Hindlimb muscle (tissue), 1 donor: ENCODE data around the gene ZNF425. TPM values are rescaled to one million over a fixed set of nuclear protein-coding genes. Genes with fewer than 3 reads are reported as not detected.
"Not testable (repeated sequence)": the region's sequence is repeated elsewhere in the genome, so short reads cannot be mapped to it uniquely, and the experiment has no call there.

Source experiments
- DNase-seq: peaks from one replicate; pipeline ENCODE4 v3.0.0-alpha.2; 2013
- polyA plus RNA-seq: library from polyadenylated mRNA; unstranded; fragments of 120-200 nt; gene quantifications from one replicate; pipeline ENCODE4 v1.2.1, GENCODE V29; 2013; ENCODE audit not compliant: insufficient read length

ZNF425 gene, protein sequence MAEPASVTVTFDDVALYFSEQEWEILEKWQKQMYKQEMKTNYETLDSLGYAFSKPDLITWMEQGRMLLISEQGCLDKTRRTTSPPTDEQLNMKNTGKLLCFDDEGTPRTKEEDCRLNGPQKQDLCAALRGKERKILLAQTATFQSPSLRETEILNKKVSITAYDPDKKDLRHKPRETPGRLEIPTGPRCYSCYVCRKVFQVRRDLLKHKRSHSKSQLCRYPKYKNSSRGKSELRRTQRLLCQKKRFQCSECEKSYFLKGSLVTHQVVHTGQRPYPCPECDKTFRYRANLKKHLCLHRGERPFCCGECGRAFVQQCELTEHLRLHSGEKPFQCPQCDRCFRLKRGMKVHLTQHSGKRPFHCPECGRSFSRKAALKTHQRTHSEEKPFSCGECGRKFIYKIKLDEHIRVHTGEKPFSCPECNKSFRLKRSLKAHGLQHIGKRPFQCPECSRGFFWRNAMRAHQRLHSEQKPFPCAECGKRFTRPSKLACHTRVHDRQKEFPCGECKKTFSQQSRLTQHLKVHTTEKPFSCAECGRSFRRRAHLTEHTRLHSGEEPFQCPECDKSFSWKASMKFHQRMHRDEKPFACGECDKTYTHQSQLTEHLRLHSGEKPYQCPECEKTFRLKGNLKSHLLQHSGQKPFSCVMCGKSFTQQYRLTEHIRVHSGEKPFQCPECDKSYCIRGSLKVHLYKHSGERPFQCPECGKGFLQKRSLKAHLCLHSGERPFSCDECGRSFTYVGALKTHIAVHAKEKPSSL
- polyA plus RNA-seq = 4.5 TPM

DNA sequence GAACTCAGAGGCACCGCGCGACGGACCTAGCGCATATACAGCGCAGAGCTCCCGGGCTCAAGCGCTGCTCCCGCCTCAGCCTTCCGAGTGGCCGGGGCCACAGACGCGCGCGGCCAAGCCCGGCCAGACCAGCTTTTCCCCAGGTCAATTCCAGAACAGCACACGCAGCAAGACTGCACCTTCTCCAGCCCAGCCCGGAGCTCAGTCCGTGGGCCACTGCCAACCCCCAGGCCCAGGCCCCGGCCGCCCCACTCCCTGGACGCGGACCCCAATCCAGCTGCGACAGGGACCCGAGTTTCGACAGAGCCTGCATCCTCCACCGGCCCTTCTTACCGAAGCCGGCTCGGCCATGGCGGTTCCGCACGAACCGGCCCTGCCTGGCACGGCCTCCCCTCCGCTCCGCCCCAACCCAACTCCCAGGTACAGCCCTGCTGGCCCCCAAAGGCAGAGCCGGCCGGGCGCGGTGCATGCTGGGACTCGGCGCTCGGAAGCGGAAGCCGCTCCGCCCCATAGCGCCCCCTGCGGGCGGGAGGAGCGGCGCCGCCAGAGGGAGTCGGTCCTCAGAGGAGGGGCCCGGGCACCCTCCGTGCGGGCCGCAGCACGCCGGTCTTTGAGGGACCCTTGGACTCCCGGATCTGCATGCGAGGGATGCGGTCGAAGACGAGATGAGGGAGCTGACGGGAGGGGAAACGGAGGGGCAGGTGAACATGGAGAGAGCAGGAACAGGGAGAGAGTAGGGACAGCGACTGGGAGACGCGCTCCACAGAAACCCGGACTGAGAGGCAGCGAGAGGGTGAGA, at the start of gene ZNF425:
TSS of gene ZNF425 (minus strand) at position 462 of the 799 bp plus-strand sequence. CDS start at position 351, 111 bp downstream.
- peak; percentile 96 for DNase-seq

DNA sequence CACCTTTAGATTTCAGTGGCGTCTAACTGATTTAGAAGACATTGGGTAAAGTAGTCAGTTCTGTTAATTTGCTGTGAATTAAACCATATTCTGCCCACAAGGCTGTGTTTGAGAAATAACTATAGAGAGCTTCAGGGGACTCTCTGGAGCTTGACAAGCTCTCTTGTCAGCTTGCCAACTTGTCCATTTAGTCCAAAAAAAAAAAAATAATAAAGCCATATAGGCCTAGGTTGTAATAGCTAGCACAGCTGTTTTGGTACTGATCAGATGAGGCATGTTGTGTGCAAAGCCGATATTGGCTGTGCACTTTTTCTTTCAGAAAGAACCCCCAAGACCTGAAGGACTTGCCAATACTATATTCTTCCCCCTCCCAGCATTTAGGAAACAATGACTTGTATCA, 49.0 kb upstream of the ZNF425 start:
- no peak for DNase-seq

DNA sequence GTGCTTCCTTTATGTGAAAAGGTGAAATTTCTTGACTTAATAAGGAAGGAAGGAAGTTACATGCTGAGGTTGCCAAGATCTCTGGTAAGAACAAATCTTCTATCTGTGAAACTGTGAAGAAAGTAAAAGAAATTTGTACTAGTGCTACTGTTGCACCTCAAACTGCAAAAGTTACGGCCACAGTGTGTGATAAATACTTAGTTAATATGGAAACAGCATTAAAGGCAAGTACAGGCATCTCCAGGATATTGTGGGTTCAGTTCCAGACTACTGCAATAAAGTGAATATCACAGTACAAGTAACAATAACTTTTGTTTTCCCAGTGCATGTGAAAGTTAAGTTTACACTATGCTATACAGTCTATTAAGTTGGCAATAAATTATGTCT, 46.4 kb upstream of the ZNF425 start:
- DNase-seq = no peak

DNA sequence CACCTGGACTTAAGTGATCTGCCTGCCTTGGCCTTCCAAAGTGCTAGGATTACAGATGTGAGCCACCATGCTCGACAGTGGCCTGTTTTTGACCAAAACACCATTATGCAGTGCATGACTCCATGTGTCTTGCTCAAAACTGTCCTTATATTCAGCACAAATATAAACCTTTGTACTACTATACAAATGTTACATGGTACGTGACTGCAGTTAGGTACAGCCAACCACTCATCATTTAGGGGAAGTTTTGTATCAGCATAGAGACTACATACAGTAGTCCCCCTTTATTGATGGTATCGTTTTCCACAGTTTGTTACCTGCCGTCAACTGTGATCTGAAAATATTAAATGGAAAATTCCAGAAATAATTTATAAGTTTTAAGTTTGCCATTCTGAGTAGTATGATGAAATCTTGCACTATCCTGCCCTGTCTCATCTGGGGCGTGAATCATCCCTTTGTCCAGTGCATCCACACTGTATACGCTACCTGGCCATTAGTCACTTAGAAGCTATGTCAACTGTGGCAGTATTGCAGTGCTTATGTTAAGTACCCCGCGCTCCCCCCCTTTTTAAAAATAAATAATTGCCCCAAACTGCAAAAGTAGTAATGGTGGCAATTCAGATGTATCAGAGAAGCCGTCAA, 45.9 kb upstream of the ZNF425 start:
- no peak for DNase-seq

DNA sequence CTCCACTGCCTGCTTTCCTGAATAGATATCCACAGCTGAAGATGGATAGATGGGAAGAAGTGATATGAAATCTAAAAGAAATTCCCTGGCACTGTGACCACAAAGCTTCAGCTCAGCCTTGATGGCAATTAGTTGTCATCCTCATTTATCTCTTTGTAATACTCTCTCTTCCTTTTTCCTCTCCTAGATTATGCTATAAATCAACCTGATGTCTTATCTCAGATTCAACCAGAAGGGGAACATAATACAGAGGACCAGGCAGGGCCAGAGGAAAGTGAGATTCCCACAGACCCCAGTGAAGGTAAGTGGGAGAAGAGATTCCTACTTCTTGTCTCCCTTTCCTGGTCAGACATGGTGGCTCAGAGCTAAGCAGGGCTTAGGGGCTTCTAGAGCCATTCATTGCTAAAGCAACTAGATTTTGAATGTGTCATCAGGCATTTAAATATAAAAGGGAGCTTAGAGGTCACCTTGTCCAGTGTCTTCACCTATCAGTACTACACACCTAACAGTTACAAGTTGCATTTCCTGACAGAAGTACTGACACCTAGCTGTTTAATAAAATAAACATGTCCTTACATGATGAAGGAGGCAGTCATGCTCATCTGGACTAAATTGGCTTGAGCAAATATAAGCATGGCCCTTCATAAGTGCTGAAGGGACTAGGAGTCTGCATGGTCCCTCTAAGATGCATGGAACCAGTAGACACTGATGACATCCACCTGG, 40.7 kb upstream of the ZNF425 start:
- DNase-seq = no peak

DNA sequence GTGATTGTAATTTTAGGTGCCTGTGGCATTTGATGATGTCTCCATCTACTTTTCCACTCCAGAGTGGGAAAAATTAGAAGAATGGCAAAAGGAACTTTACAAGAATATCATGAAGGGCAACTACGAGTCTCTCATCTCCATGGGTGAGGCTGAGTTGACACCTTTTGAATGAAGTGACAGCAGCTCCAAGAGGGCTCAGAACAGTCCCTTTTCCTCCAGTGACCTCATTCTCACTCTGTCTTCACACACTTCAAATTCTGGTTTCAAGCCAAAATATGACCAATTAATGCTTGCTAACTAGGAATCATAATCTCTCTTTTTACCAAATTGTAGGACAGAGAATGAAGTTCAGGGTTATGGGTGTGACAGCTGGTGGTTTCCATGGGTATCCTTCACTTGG, 40.0 kb upstream of the ZNF425 start:
- DNase-seq = no peak

DNA sequence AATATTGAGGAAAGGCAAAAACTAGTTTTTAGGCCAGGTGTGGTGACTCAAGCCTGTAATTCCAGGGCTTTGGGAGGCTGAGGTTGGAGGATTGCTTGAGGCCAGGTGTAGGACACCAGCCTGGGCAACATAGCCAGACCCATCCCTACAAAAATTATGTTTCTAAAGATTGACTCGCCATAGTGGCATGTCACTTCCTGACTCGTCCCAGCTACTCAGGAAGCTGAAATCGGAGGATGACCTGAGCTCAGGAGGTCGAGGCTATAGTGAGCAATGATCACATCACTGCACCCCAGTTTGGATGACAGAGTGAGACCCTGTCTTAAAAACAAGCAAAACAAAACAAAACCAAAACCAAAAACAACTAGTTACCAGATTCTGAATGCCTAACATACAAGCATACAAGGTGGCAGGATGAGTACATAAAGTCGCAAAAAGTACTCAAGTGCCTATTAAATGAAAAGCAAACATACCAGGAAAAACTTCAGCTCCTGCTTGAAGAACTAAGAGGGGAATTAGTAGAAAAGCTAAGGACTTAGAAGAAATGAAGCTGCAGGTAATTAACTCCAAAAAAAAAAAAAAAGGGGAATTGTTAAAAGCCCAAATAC, 35.2 kb upstream of the ZNF425 start:
- DNase-seq = no peak

DNA sequence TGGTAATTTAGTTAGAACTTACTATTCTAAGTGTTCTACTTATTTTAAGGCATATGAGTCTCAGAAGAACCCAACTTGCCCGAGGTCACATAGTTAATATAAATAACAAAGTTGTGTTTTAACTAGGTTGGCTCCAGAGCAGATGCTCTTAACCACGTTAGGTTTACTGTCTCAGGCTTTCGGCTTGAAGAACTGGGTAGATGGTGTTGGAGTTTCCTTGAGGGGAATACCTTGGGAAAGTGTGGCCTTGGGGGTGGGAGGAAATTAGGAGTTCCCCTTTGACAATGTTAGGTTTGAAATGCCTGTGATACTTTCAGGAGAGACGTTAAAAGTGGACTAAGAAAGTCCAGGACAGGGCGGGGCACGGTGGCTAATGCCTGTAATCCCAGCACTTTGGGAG, 30.8 kb upstream of the ZNF425 start:
- DNase-seq = no peak

DNA sequence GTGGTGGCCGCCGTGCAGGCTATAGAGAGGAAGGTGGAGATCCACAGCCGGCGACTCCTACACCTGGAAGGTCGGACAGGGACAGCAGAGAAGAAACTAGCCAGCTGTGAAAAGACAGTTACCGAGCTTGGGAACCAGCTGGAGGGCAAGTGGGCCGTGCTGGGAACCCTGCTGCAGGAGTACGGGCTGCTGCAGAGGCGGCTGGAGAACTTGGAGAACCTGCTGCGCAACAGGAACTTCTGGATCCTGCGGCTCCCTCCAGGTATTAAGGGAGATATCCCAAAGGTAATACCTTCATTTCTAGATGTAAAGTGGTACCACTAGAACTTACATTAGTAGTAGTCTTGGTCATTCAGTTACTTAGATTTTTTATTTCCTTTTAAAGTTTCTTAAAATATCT, 27.9 kb upstream of the ZNF425 start:
- no peak for DNase-seq

DNA sequence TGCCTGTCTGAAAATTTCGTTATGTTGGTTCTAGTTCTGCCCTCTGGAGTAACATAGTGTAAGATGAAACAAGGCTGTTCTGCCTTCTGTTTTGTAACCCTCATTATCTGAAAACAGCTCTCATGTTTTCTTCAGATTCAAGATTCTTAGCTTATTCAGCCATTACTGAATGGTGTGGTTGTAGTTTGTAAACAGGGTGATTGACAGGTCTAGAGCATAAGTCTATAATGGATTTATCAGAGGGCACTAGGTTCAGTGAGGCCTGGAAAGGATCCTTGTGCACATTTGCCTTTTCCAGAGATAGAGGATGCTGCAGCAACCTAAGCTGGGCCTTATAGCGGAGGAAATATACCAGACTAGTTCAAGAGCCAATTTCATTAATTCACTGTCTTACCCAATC, 27.2 kb upstream of the ZNF425 start:
- no peak for DNase-seq

DNA sequence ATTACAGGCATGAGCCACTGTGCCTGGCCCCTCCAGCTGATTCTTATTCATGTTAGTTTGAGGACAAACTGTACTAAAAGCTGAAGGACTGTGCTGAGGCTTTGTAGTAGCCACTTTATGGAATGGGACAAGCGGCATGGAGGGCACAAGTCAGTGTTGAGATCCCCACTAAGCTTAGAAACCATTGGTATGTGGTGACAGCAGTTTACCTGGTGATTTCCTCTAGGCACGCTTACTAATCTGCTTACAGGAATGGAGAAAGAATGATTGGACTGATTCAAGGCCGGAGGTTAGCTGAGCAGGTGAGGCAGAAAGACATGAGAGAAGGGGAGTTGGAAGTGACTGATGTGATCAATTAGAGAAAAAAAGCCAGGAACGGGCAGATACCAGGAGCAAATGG, 24.9 kb upstream of the ZNF425 start:
- no peak for DNase-seq

DNA sequence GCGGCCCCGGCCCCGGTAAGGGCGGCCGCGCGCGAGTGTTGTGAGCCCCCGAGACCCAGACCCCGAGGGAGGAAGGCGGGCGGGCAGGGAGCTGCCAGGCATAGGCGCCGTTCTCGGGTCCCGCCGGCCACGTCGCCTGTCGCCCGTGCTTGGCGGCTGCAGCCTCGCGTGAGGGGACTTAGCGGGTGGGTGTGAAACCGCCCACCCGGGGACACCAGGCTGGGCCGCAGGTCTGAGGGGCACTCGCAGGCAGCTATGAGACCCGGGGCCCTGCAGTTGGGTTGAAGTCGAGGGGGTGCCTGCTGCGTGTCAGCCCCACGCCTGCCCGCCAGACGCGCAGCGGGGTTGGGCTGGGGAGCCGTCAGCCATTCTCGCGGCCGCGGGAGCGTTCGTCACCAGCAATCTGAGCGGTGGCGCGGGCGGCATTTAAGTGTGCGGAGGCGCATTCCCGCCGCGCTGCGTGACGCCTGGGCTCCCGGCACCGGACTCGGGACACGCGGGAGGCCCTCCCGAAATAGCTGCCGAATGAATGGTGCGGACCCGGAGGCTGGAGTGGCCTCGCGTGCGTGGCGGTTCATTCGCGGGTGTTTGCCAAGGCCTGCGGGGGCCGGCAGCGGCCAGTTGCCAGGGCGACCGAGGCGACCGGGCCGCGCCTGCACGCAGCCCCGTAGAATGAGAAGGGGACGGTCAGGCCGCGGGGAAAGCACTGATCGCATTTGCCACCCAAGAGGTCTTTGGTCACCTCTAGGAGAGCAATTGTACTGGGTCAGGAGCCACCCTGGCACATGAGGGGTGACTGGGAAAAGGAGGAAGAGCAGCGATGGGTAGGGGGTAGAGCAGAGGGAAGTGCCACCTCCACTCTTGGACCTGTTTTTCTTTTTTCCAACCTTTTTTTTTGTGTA, 21.9 kb upstream of the ZNF425 start:
- DNase-seq = peak; percentile 42

DNA sequence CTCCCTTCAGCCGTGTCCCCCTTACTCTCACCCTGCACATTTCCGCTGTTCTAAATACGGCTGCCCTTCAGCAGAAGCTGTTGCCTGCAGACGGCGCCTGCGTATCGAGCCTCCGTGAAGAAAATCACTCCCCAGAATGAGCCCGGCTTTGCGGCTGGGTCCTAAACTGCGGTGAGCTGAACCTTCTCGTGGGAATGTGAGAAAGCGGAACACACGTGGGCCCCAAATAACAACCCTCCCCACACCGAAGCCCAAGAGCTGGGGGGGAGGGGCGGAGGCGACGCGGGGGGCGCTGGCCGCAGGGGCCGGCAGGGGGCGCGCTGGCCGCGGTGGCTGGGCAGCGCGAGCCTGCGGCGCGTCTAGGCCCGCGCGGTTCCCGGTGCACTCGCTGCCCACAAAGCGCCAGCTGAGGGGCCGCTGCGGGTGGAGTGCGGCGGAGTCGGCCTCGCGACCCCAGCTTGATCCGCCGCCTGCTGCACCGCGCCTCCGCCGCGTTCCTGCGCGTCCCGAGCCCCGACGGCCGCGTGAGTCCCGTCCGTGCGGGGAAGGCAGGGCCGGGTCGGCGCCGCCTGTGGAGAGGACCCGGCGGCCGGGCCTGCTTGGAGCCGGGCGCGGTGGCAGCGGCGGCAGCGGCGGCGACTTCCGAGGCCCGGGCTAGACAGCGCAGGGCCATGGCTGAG, 21.1 kb upstream of the ZNF425 start, which contains the start of gene ZNF398:
TSS of gene ZNF398 (plus strand) at position 382 of the 680 bp plus-strand sequence. CDS start at position 672, 290 bp downstream.
- DNase-seq = peak; percentile 88

DNA sequence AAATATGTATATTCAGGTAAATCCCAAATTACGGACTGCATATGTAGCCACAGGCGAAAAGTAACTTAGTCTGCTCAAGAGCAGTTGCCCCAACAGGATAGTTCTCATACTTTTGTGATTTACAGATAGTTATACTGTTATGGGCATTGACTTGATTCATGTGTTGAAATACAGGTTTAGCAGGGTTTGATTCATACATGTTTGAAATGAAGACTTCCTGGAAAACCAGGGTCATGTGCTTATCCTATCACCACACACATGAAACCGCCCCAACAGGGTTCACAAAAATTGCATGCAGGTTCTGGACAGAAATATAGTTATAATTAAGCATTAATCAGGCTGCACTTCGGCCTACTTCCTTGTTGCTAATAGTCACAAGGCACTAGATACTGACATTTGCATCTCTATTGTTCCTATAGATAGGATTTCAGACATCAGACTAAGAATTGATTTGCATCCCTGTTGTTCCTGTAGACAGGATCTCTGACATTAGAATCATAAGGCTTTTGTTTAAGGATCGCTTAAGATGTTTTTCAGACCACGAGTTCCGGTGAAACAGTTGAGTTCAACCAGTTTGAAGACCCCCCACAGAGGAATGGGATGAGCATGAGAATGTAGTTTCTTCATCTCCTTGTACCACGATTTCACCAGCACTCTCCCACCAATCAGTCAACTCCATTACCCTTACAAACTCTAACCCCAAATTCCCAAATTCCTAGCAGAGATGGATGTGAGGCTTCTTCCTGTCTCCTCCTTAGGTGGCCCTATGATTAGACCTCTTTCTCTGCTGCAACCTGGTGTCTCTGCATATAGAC, 19.1 kb upstream of the ZNF425 start:
- no peak for DNase-seq

DNA sequence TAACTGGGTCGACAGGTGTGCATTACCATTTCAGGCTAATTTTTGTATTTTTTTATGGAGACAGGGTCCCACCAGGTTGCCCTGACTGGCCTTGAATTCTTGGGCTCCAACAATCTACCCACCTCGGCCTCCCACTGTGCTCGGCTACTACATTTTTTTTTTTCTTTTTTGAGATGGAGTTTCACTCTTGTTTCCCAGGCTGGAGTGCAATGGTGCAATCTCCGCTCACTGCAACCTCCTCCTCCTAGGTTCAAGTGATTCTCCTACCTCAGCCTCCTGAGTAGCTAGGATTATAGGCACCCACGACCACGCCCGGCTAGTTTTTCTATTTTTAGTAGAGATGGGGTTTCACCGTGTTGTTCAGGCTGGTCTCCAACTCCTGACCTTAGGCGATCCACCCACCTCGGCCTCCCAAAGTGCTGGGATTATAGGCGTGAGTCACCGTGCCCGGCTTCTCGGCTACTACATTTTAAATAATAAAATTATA, 18.4 kb upstream of the ZNF425 start:
- not testable (repeated sequence) for DNase-seq

DNA sequence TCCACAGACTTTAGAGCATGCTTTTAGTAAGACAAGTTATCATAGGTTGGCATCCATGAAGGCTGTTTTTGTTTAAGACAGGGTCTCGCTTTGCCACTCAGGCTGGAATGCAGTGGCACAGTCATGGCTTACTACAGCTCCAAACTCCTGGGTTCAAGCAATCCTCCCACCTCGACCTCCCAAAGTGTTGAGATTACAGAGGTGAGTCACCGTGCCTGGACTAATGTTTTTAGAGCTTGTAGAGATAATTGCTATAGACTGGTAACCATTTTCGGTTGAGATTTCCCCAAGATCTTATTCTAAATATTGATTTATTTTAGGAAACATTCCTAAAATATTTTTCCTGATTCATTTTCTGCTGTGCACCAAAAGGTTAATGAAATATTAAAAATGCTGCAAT, 15.8 kb upstream of the ZNF425 start:
- DNase-seq = no peak

DNA sequence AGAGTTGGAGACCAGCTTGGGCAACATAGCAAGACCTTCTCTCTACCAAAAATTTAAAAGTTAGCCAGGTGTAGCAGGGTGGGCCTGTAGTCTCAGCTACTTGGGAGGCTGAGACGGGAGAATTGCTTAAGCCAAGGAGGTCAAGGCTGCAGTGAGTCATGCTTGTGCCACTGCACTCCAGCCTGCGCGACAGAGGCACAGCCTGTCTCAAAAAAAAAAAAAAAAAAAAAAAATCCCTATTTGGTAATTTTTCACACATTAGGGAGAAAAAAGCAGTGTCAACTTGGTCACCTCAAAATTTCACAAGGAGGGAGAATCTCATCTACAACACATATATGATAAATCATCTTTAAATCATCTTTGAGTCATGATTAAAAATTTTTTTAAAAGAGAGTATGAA, 14.7 kb upstream of the ZNF425 start:
- no peak for DNase-seq

DNA sequence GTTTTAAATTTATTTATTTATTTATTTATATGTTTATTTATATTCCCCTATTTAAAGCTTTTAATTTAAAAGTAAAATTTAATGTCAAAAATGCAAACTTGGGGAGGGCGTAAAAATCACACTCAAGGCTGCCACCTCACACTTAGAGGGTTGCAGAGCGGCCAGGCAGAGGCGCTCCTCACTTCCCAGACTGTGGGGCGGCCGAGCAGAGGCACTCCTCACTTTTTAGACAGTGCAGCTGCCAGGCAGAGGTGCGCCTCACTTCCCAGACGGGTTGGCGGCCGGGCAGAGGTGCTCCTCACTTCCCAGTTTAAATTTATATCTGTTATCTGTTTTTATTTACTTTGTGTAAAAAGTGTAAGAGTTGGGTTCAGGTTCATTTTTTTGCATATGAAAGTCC, 10.0 kb upstream of the ZNF425 start:
- DNase-seq = no peak
